HG02970 (cell line): ENCODE data around the gene CNNM1.

Experiments
- ATAC-seq: cut with Tn5 transposase; IDR thresholded peaks from one replicate; pipeline ENCODE4 v1.9.1; 2021; ENCODE audit warnings: mild to moderate bottlenecking, moderate library complexity, moderate number of reproducible peaks; ENCODE audit not compliant: unreplicated experiment, low FRiP score

The CNNM1 gene

GRCh38 chr10:99410146-99410545, 81.0 kb downstream of the CNNM1 start:
- ATAC-seq: no peak

- ATAC-seq: no peak
These were observed 81.7 kb downstream of the CNNM1 start for GRCh38 chr10:99410876-99411275.

GRCh38 chr10:99411546-99411945, 82.4 kb downstream of the CNNM1 start:
- no peak for ATAC-seq

GRCh38 chr10:99412099-99412498, 82.9 kb downstream of the CNNM1 start:
- no peak for ATAC-seq

GRCh38 chr10:99418910-99419624, 89.9 kb downstream of the CNNM1 start:
- no peak for ATAC-seq

GRCh38 chr10:99419688-99420087, 90.5 kb downstream of the CNNM1 start:
- ATAC-seq: no peak

GRCh38 chr10:99421233-99421739, 92.1 kb downstream of the CNNM1 start:
- no peak for ATAC-seq

GRCh38 chr10:99422529-99423096, 93.5 kb downstream of the CNNM1 start:
- no peak for ATAC-seq

GRCh38 chr10:99424656-99425055, 95.5 kb downstream of the CNNM1 start:
- ATAC-seq: no peak

- no peak for ATAC-seq
These were observed 96.0 kb downstream of the CNNM1 start for GRCh38 chr10:99425204-99425603.

GRCh38 chr10:99426689-99427088, 97.5 kb downstream of the CNNM1 start:
- ATAC-seq: no peak

- no peak for ATAC-seq
These were observed 98.5 kb downstream of the CNNM1 start for GRCh38 chr10:99427566-99428190.

- ATAC-seq: no peak
These were observed 100.5 kb downstream of the CNNM1 start for GRCh38 chr10:99429517-99430095.

- ATAC-seq: peak; percentile 13
These were observed 100.9 kb downstream of the CNNM1 start for GRCh38 chr10:99430116-99430450.

- peak; percentile 97 for ATAC-seq
These were observed 101.5 kb downstream of the CNNM1 start, which contains the start of gene GOT1 for GRCh38 chr10:99430451-99431189. TSS of gene GOT1 (minus strand) at chr10:99430624. CDS start at chr10:99430565, 59 bp downstream.

GRCh38 chr10:99431190-99431760, 102.1 kb downstream of the CNNM1 start:
- ATAC-seq: no peak

- no peak for ATAC-seq
These were observed 102.9 kb downstream of the CNNM1 start for GRCh38 chr10:99432047-99432446.

GRCh38 chr10:99432881-99433280, 103.7 kb downstream of the CNNM1 start:
- no peak for ATAC-seq

- ATAC-seq: no peak
These were observed 104.3 kb downstream of the CNNM1 start for GRCh38 chr10:99433378-99434020.
